ENCODE data around the gene SLC2A9.

Gene SLC2A9
- 14.4 to 45.7 (median 36.5) reads per million in 18 experiments for total RNA-seq

- DNase-seq = peak; percentile 65 to 75
Observed at GRCh38 chr4:10020871-10021652, at the start of gene SLC2A9. Gene SLC2A9, minus strand, starts transcription at chr4:10021497. Its CDS starts 68 bp downstream, at chr4:10021429.

GRCh38 chr4:10069075-10069642 lies 47.9 kb upstream of the SLC2A9 start:
- DNase-seq = no peak

GRCh38 chr4:10066670-10067651 lies 45.7 kb upstream of the SLC2A9 start:
- no peak for DNase-seq

- no peak for DNase-seq
Observed at GRCh38 chr4:10066206-10066605, 44.9 kb upstream of the SLC2A9 start.

GRCh38 chr4:10063544-10064300 lies 42.4 kb upstream of the SLC2A9 start:
- DNase-seq = peak; percentile 78

GRCh38 chr4:10061650-10062415 lies 40.5 kb upstream of the SLC2A9 start:
- DNase-seq = no peak

- no peak for DNase-seq
Observed at GRCh38 chr4:10058371-10058770, 37.1 kb upstream of the SLC2A9 start.

- DNase-seq = no peak
Observed at GRCh38 chr4:10057023-10057395, 35.7 kb upstream of the SLC2A9 start.

- no peak for DNase-seq
Observed at GRCh38 chr4:10056334-10057022, 35.2 kb upstream of the SLC2A9 start.

- no peak for DNase-seq
Observed at GRCh38 chr4:10055871-10056270, 34.6 kb upstream of the SLC2A9 start.

GRCh38 chr4:10054571-10055041 lies 33.3 kb upstream of the SLC2A9 start:
- no peak for DNase-seq

- DNase-seq = no peak
Observed at GRCh38 chr4:10053635-10054453, 32.5 kb upstream of the SLC2A9 start.

- DNase-seq = no peak
Observed at GRCh38 chr4:10051517-10052135, 30.3 kb upstream of the SLC2A9 start.

GRCh38 chr4:10050721-10051120 lies 29.4 kb upstream of the SLC2A9 start:
- DNase-seq = no peak

GRCh38 chr4:10050261-10050661 lies 29.0 kb upstream of the SLC2A9 start:
- DNase-seq = no peak

GRCh38 chr4:10048941-10049697 lies 27.8 kb upstream of the SLC2A9 start:
- no peak for DNase-seq

GRCh38 chr4:10047967-10048366 lies 26.7 kb upstream of the SLC2A9 start:
- DNase-seq = no peak

- no peak for DNase-seq
Observed at GRCh38 chr4:10046471-10046870, 25.2 kb upstream of the SLC2A9 start.

- DNase-seq = no peak
Observed at GRCh38 chr4:10045481-10045880, 24.2 kb upstream of the SLC2A9 start.

Measured in inflammatory macrophage (primary cell).